Nephron progenitor cell (in vitro differentiated cells): Measurements from ENCODE around the gene IGF2BP1.

Source experiments
- DNase-seq: peaks from one replicate; pipeline ENCODE4 v3.0.0; 2021
- H3K27ac Mint-ChIP-seq: 2 replicates; pipeline ENCODE4 v1.8.0; 2021; ENCODE audit warnings: mild to moderate bottlenecking, moderate library complexity, mixed read lengths
- H3K27me3 Mint-ChIP-seq: 2 replicates; pipeline ENCODE4 v1.8.0; 2021; ENCODE audit warnings: mild to moderate bottlenecking, low read depth, mixed read lengths; ENCODE audit not compliant: poor library complexity
- H3K36me3 Mint-ChIP-seq: 2 replicates; pipeline ENCODE4 v1.8.0; 2021; ENCODE audit warnings: low read depth, mixed read lengths
- H3K4me1 Mint-ChIP-seq: 2 replicates; pipeline ENCODE4 v1.8.0; 2021; ENCODE audit warnings: mixed read lengths
- H3K4me3 Mint-ChIP-seq: 2 replicates; pipeline ENCODE4 v1.8.0; 2021; ENCODE audit warnings: mild to moderate bottlenecking, moderate library complexity, mixed read lengths
- H3K9me3 Mint-ChIP-seq: 2 replicates; pipeline ENCODE4 v1.8.0; 2021; ENCODE audit warnings: mild to moderate bottlenecking, moderate library complexity, mixed read lengths
- CTCF ChIP-seq: fragments of 200-600 bp; sonication (generic); IDR thresholded peaks from 2 replicates; pipeline ENCODE4 v1.5.0; 2021; ENCODE audit warnings: antibody characterized with exemption

Gene IGF2BP1

GRCh38 chr17:49055181-49055927 is 58.2 kb downstream of the IGF2BP1 start:
- no peak for DNase-seq
- Mint-ChIP-seq H3K4me1 (peaks cover 31% of the 10 kb centered on the region), H3K4me3 (no peak overlapping the region), H3K9me3 (no peaks in the 10 kb centered on the region), H3K27me3 (peaks cover 3% of the 10 kb centered on the region), H3K36me3 (peaks cover 40% of the 10 kb centered on the region), H3K27ac (peak overlapping the region; percentile 91)
- no peak for TF ChIP-seq CTCF

GRCh38 chr17:49061524-49061943 is 64.3 kb downstream of the IGF2BP1 start:
- peaks cover 4% of the 10 kb centered on the region for H3K27me3 Mint-ChIP-seq
- peak overlapping the region; percentile 23 for H3K27ac Mint-ChIP-seq
- no peaks in the 10 kb centered on the region for H3K4me1 Mint-ChIP-seq

GRCh38 chr17:49063652-49064051 is 66.5 kb downstream of the IGF2BP1 start:
- H3K9me3 Mint-ChIP-seq, result no peaks in the 10 kb centered on the region
- H3K4me1 Mint-ChIP-seq, result no peaks in the 10 kb centered on the region
- no peak overlapping the region for H3K27ac Mint-ChIP-seq

More at GRCh38 chr17:49061524-49061943, 64.3 kb downstream of the IGF2BP1 start:
- Mint-ChIP-seq H3K36me3 (no peaks in the 10 kb centered on the region), H3K9me3 (no peaks in the 10 kb centered on the region), H3K4me3 (no peak overlapping the region)
- DNase-seq, result no peak
- TF ChIP-seq CTCF, result no peak

GRCh38 chr17:49067163-49067562 is 70.0 kb downstream of the IGF2BP1 start:
- no peak for DNase-seq
- Mint-ChIP-seq H3K4me3 (no peak overlapping the region), H3K9me3 (no peaks in the 10 kb centered on the region)

More at GRCh38 chr17:49063652-49064051, 66.5 kb downstream of the IGF2BP1 start:
- no peak for DNase-seq
- peaks cover 4% of the 10 kb centered on the region for H3K27me3 Mint-ChIP-seq
- no peaks in the 10 kb centered on the region for H3K36me3 Mint-ChIP-seq
- no peak overlapping the region for H3K4me3 Mint-ChIP-seq
- TF ChIP-seq CTCF, result no peak

GRCh38 chr17:49069585-49070273 is 72.5 kb downstream of the IGF2BP1 start:
- H3K27ac Mint-ChIP-seq, result no peak overlapping the region
- no peaks in the 10 kb centered on the region for H3K9me3 Mint-ChIP-seq
- DNase-seq, result no peak
- no peak for TF ChIP-seq CTCF
- H3K36me3 Mint-ChIP-seq, result no peaks in the 10 kb centered on the region
- peaks cover 12% of the 10 kb centered on the region for H3K27me3 Mint-ChIP-seq
- no peaks in the 10 kb centered on the region for H3K4me1 Mint-ChIP-seq
- no peak overlapping the region for H3K4me3 Mint-ChIP-seq

More at GRCh38 chr17:49067163-49067562, 70.0 kb downstream of the IGF2BP1 start:
- no peak for TF ChIP-seq CTCF
- H3K27me3 Mint-ChIP-seq, result peaks cover 12% of the 10 kb centered on the region
- no peak overlapping the region for H3K27ac Mint-ChIP-seq
- no peaks in the 10 kb centered on the region for H3K36me3 Mint-ChIP-seq
- no peaks in the 10 kb centered on the region for H3K4me1 Mint-ChIP-seq
